DOHH2 (cell line): ENCODE measurements around the gene SMOC1.

ENCODE experiments used
- H3F3A ChIP-seq: fragments of 200-600 bp; sonication (generic), shearing (Covaris generic); 2 replicates; pipeline ENCODE4 v1.6.0; 2016; ENCODE audit warnings: antibody characterized with exemption, mild to moderate bottlenecking; ENCODE audit not compliant: control insufficient read depth, insufficient read depth
- H3K27ac ChIP-seq: fragments of 200-600 bp; sonication (generic); 2 replicates; pipeline ENCODE4 v1.5.1; 2014; ENCODE audit warnings: low read depth, mild to moderate bottlenecking, low read length, moderate library complexity
- H3K27me3 ChIP-seq: fragments of 200-600 bp; sonication (generic); 2 replicates; pipeline ENCODE4 v1.6.1; 2014; ENCODE audit warnings: mild to moderate bottlenecking, low read length, mixed read lengths; ENCODE audit not compliant: control insufficient read depth
- H3K36me3 ChIP-seq: fragments of 200-600 bp; sonication (generic); 2 replicates; pipeline ENCODE4 v1.6.1; 2014; ENCODE audit warnings: mild to moderate bottlenecking, low read length, moderate library complexity, mixed read lengths; ENCODE audit not compliant: control insufficient read depth
- H3K4me1 ChIP-seq: fragments of 200-600 bp; sonication (generic); 2 replicates; pipeline ENCODE4 v1.6.1; 2014; ENCODE audit warnings: mild to moderate bottlenecking, low read length, mixed read lengths; ENCODE audit not compliant: control insufficient read depth
- H3K4me2 ChIP-seq: fragments of 200-600 bp; sonication (generic); 2 replicates; pipeline ENCODE4 v1.6.0; 2014; ENCODE audit warnings: mild to moderate bottlenecking, low read length, moderate library complexity
- H3K4me3 ChIP-seq: fragments of 200-600 bp; sonication (generic); 2 replicates; pipeline ENCODE4 v1.5.1; 2014; ENCODE audit warnings: mild to moderate bottlenecking, low read length, mixed read lengths
- H3K79me2 ChIP-seq: fragments of 200-600 bp; sonication (generic); 2 replicates; pipeline ENCODE4 v1.6.1; 2014; ENCODE audit warnings: mild to moderate bottlenecking, low read length, mixed read lengths; ENCODE audit not compliant: control insufficient read depth
- H3K9me2 ChIP-seq: fragments of 200-600 bp; sonication (generic); replicated peaks from 2 replicates; pipeline ENCODE4 v1.6.1; 2014; ENCODE audit warnings: mild to moderate bottlenecking, low read length, mixed read lengths; ENCODE audit not compliant: control insufficient read depth
- H3K9me3 ChIP-seq: fragments of 200-600 bp; sonication (generic); 2 replicates; pipeline ENCODE4 v1.6.1; 2014; ENCODE audit warnings: antibody characterized with exemption, low read length, mixed read lengths; ENCODE audit not compliant: control insufficient read depth, insufficient read depth
- H4K20me1 ChIP-seq: fragments of 200-600 bp; sonication (generic); 2 replicates; pipeline ENCODE4 v1.6.0; 2014; ENCODE audit warnings: low read depth, mild to moderate bottlenecking, antibody characterized with exemption, low read length, moderate library complexity; ENCODE audit not compliant: control insufficient read depth, insufficient read depth
- EZH2phosphoT487 ChIP-seq: fragments of 200-600 bp; sonication (generic); IDR thresholded peaks from 2 replicates; pipeline ENCODE4 v1.6.1; 2017; ENCODE audit warnings: borderline replicate concordance, mild to moderate bottlenecking, antibody characterized with exemption, low read length, moderate library complexity, mixed read lengths
- TF ChIP-seq, protein P1 (sequence below): fragments of 200-600 bp; sonication (generic); IDR thresholded peaks from one replicate; pipeline ENCODE4 v1.5.1; 2014; ENCODE audit warnings: antibody characterized with exemption, mild to moderate bottlenecking, low read depth, low read length; ENCODE audit not compliant: poor library complexity, severe bottlenecking

SMOC1 gene

DNA sequence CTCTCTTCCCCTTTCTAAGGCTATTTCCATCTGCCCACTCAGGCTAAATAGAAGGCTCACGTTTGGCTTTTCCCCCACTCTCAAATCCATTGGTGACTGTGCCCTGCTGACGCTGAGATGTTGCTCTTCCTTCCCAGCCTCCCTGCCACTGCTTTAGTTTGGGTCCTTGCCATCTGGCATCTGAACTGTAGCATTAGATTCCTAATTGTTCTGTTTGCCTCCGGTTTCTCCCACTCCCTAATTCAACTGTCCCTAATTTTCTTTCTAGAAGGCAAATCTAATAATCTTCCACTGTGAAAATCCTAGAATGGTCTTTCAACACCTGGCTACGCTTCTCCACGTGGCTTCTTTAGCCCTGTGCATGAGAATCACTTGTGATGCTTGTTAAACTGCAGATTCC is 37.6 kb upstream of the SMOC1 start:
- Histone ChIP-seq H3K27me3 (peaks cover 26% of the 10 kb centered on the region), H3K4me2 (no peak overlapping the region), H3K4me1 (no peaks in the 10 kb centered on the region), H3F3A (no peaks in the 10 kb centered on the region), H3K9me3 (no peaks in the 10 kb centered on the region), H4K20me1 (no peaks in the 10 kb centered on the region), H3K36me3 (no peaks in the 10 kb centered on the region), H3K27ac (no peak overlapping the region), H3K79me2 (no peaks in the 10 kb centered on the region), H3K4me3 (no peak overlapping the region), H3K9me2 (no peaks in the 10 kb centered on the region)
- TF ChIP-seq, protein P1, sequence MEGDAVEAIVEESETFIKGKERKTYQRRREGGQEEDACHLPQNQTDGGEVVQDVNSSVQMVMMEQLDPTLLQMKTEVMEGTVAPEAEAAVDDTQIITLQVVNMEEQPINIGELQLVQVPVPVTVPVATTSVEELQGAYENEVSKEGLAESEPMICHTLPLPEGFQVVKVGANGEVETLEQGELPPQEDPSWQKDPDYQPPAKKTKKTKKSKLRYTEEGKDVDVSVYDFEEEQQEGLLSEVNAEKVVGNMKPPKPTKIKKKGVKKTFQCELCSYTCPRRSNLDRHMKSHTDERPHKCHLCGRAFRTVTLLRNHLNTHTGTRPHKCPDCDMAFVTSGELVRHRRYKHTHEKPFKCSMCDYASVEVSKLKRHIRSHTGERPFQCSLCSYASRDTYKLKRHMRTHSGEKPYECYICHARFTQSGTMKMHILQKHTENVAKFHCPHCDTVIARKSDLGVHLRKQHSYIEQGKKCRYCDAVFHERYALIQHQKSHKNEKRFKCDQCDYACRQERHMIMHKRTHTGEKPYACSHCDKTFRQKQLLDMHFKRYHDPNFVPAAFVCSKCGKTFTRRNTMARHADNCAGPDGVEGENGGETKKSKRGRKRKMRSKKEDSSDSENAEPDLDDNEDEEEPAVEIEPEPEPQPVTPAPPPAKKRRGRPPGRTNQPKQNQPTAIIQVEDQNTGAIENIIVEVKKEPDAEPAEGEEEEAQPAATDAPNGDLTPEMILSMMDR = no peak
- TF ChIP-seq EZH2phosphoT487 = no peak

DNA sequence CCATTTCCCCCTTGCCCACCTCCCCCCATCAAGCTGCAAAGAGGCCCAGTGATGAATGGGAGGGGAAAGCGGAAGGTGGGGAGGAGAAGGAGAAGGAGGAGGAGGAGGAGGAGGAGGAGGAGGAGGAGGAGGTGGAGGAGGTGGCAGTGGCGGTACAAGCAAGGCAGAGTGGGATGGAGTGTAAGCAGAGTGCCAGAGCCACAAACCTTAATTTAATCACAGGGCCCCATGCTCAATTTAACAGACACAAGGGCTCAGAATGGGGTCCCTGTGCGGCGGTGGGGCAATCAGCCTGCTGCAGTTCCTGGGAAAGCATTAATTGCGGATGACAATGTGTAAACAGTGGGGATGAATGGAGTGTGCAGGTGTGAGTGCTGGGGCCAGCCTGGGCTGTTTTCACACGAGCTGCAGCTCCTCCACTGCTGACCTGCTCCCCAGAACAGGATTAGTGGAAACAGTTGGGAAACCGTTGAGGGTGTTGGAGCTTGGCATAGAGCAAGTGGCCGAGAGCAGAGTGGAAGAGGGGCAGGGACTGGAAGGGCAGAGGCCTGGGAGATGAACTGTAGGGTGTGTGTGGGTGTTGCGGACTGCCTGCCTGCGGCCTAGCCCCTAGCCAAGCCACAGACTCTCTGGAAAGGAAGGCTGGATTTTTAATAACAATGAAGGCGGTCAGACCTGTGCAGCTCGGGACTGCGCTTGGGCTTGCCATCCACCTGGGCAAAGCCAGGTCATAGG is 36.4 kb upstream of the SMOC1 start:
- no peak for TF ChIP-seq EZH2phosphoT487
- TF ChIP-seq, protein P1 = no peak
- no peak overlapping the region for H3K4me3 ChIP-seq
- H3K36me3 ChIP-seq = no peaks in the 10 kb centered on the region
- no peak overlapping the region for H3K27ac ChIP-seq
- no peaks in the 10 kb centered on the region for H3K4me1 ChIP-seq
- peaks cover 26% of the 10 kb centered on the region for H3K27me3 ChIP-seq
- H3K9me3 ChIP-seq = no peaks in the 10 kb centered on the region
- H3K79me2 ChIP-seq = no peaks in the 10 kb centered on the region
- H3K9me2 ChIP-seq = no peaks in the 10 kb centered on the region
- H3K4me2 ChIP-seq = no peak overlapping the region
- H4K20me1 ChIP-seq = no peaks in the 10 kb centered on the region
- H3F3A ChIP-seq = no peaks in the 10 kb centered on the region

DNA sequence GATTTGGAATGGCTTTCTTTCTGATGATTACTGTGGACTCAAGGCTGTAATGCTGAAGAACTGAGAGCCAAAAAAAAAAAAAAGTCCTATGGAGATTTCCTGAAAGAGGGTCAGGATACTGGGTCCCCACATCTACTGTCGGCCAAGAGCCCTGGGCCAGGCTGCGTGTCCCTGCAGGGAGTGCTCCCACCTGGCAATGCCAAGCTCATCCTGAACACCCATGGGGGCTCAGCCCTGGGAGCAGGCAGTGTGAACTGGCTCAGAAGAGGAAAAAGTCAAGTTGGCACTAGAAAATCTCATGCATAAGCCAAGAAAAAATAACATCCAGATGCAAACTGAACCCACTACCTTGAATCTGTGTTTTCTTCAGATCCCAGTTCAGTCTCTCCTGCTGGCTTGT is 35.0 kb upstream of the SMOC1 start:
- Histone ChIP-seq H3K36me3 (no peaks in the 10 kb centered on the region), H3K9me3 (no peaks in the 10 kb centered on the region), H3K79me2 (no peaks in the 10 kb centered on the region), H3K9me2 (no peaks in the 10 kb centered on the region), H3K4me1 (no peaks in the 10 kb centered on the region), H3F3A (no peaks in the 10 kb centered on the region), H3K4me2 (no peak overlapping the region), H3K27ac (no peak overlapping the region), H3K4me3 (no peak overlapping the region), H3K27me3 (peaks cover 34% of the 10 kb centered on the region), H4K20me1 (no peaks in the 10 kb centered on the region)
- TF ChIP-seq EZH2phosphoT487 = no peak
- TF ChIP-seq, protein P1 = no peak
